ENCODE data around the gene CRB3.

The CRB3 gene

DNA sequence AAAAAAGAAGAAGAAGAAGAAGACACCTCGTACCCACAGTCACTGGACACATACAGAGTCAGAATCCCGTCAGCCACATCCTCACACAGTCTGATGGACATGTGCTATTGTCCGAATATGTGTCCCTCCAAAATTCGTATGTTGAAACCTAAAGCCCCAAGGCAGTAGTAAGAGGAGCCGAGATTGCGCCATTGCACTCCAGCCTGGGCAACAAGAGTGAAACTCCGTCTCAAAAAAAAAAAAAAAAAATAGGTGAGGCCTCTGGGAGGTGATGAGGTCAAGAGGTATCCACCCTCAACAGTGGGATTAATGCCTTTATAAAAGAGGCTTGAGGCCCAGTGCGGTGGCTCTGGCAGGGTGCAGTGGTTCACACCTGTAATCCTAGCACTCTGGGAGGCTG lies 20.2 kb downstream of the CRB3 start:
- Histone ChIP-seq H3K18ac (ENCODE audit: low read depth in 1 of 2, low read length in 2 of 2) (no peak overlapping the region), H3K4me1 (ENCODE audit: control insufficient read depth, insufficient read depth, low read depth, low read length) (peaks cover 11% of the 10 kb centered on the region), H2BK5ac (ENCODE audit: low read depth, low read length, poor library complexity, severe bottlenecking) (no peak overlapping the region), H4K91ac (ENCODE audit: low read length) (no peak overlapping the region), H3K36me3 (ENCODE audit: control insufficient read depth in 1 of 2, insufficient read depth in 2 of 2, low read depth in 1 of 2, low read length in 2 of 2) (no peaks in the 10 kb centered on the region), H3K27me3 (ENCODE audit: control insufficient read depth in 1 of 2, insufficient read depth in 1 of 2, low read length in 2 of 2) (peaks cover 2 to 34% of the 10 kb centered on the region in 2 experiments), H3K4me3 (ENCODE audit: insufficient read depth in 1 of 2, low read depth in 1 of 2, low read length in 2 of 2) (no peak overlapping the region), H2AFZ (ENCODE audit: low read depth, low read length) (no peak overlapping the region), H3K4ac (ENCODE audit: low read depth in 1 of 2, low read length in 2 of 2) (no peak overlapping the region), H3K79me1 (replicated peaks; ENCODE audit: low read length, poor library complexity, severe bottlenecking) (no peaks in the 10 kb centered on the region), H3K23ac (ENCODE audit: low read length in 2 of 2) (no peak overlapping the region), H2BK120ac (ENCODE audit: low read depth, low read length) (no peak overlapping the region), H2BK15ac (ENCODE audit: low read depth, poor library complexity, severe bottlenecking) (no peak overlapping the region), H2BK12ac (ENCODE audit: low read length in 2 of 2) (no peak overlapping the region), H3K9me3 (ENCODE audit: control insufficient read depth, low read length) (no peaks in the 10 kb centered on the region), H4K8ac (ENCODE audit: low read length) (no peak overlapping the region), H2AK5ac (ENCODE audit: low read length, severe bottlenecking) (no peak overlapping the region), H3K27ac (ENCODE audit: low read length, poor library complexity, severe bottlenecking) (no peak overlapping the region), H3K4me2 (ENCODE audit: low read length, poor library complexity, severe bottlenecking) (no peak overlapping the region), H3K9ac (ENCODE audit: low read length) (no peak overlapping the region), H3K14ac (ENCODE audit: low read length in 2 of 2) (no peak overlapping the region)
- WGBS, result 90% methylated on average over 7 of the region's 8 CpGs
- DNase-seq, result no peak

DNA sequence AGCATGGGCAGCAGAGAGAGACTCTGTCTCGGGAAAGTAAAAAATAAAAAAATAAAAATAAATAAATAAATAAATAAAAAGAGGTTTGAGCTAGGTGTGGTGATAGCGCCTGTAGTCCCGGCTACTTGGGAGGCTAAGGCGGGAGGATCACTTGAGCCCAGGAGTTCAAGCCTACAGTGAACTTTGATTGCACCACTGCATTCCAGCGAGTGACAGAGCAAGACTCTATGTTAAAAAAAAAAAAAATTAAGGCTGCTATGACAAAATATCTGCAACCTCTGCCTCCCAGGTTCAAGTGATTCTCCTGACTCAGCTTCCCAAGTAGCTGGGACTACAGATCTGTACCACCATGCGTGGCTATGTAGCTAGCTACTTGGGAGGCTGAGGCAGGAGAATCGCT lies 20.8 kb downstream of the CRB3 start:
- no peak overlapping the region for H3K4me3 ChIP-seq (ENCODE audit: insufficient read depth in 1 of 2, low read depth in 1 of 2, low read length in 2 of 2)
- no peak overlapping the region for H3K4ac ChIP-seq (ENCODE audit: low read depth in 1 of 2, low read length in 2 of 2)
- peaks cover 8 to 35% of the 10 kb centered on the region in 2 experiments for H3K27me3 ChIP-seq (ENCODE audit: control insufficient read depth in 1 of 2, insufficient read depth in 1 of 2, low read length in 2 of 2)
- H3K27ac ChIP-seq (ENCODE audit: low read length, poor library complexity, severe bottlenecking), result no peak overlapping the region
- peaks cover 11% of the 10 kb centered on the region for H3K4me1 ChIP-seq (ENCODE audit: control insufficient read depth, insufficient read depth, low read depth, low read length)
- no peak overlapping the region for H2BK5ac ChIP-seq (ENCODE audit: low read depth, low read length, poor library complexity, severe bottlenecking)
- no peaks in the 10 kb centered on the region for H3K36me3 ChIP-seq (ENCODE audit: control insufficient read depth in 1 of 2, insufficient read depth in 2 of 2, low read depth in 1 of 2, low read length in 2 of 2)
- no peaks in the 10 kb centered on the region for H3K9me3 ChIP-seq (ENCODE audit: control insufficient read depth, low read length)
- H3K23ac ChIP-seq (ENCODE audit: low read length in 2 of 2), result no peak overlapping the region
- no peak overlapping the region for H3K14ac ChIP-seq (ENCODE audit: low read length in 2 of 2)
- H2BK12ac ChIP-seq (ENCODE audit: low read length in 2 of 2), result no peak overlapping the region
- no peak overlapping the region for H3K18ac ChIP-seq (ENCODE audit: low read depth in 1 of 2, low read length in 2 of 2)
- no peak overlapping the region for H2AFZ ChIP-seq (ENCODE audit: low read depth, low read length)
- H4K8ac ChIP-seq (ENCODE audit: low read length), result no peak overlapping the region
- 88% methylated on average over 5 of the region's 7 CpGs for WGBS
- H2BK120ac ChIP-seq (ENCODE audit: low read depth, low read length), result no peak overlapping the region
- no peak overlapping the region for H2AK5ac ChIP-seq (ENCODE audit: low read length, severe bottlenecking)
- no peaks in the 10 kb centered on the region for H3K79me1 ChIP-seq (replicated peaks; ENCODE audit: low read length, poor library complexity, severe bottlenecking)
- H3K4me2 ChIP-seq (ENCODE audit: low read length, poor library complexity, severe bottlenecking), result no peak overlapping the region
- no peak overlapping the region for H3K9ac ChIP-seq (ENCODE audit: low read length)
- no peak overlapping the region for H2BK15ac ChIP-seq (ENCODE audit: low read depth, poor library complexity, severe bottlenecking)
- H4K91ac ChIP-seq (ENCODE audit: low read length), result no peak overlapping the region
- DNase-seq, result no peak

DNA sequence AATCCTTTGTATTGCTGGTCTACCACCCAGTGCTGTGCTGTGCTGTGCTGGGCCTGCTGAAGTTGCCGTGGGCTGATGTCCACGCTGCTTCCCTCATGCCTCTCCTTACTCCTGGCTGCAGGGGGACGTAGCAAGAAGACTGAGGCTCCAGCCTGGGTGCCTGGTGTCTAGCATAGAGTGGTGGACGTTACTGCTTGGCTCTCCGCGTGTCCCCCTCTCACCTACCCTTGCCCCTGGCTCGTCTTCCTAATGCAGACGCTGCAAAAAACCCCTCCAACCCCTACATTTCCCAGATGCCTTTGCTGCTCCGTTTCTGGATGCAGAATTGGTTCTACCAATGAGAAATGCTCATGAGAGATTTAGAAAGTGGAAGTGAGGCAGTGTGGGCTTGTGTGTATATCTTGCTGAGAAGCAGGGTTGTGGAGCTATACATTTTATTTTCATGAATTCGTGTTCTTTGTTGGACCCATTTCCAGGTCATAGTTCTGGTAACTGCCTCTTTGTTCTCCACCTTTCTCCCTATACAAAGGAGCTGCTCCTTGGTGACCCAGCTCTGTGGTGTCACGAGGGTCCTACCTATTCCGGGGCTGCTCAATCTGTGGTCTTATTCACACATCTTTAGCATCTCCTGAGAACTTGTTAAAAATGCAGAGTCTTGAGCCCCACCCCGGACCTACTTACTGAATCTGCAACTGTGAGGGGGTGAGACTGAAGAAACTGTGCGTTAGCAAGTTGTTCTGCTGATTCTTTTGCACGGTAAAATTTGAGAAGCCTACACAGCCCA lies 25.4 kb downstream of the CRB3 start:
- Histone ChIP-seq H3K4me1 (ENCODE audit: control insufficient read depth, insufficient read depth, low read depth, low read length) (no peaks in the 10 kb centered on the region), H3K4ac (ENCODE audit: low read depth in 1 of 2, low read length in 2 of 2) (no peak overlapping the region), H3K14ac (ENCODE audit: low read length in 2 of 2) (no peak overlapping the region), H4K91ac (ENCODE audit: low read length) (no peak overlapping the region), H3K9ac (ENCODE audit: low read length) (no peak overlapping the region), H2AK5ac (ENCODE audit: low read length, severe bottlenecking) (no peak overlapping the region), H2AFZ (ENCODE audit: low read depth, low read length) (no peak overlapping the region), H3K4me3 (ENCODE audit: insufficient read depth in 1 of 2, low read depth in 1 of 2, low read length in 2 of 2) (no peak overlapping the region), H4K8ac (ENCODE audit: low read length) (no peak overlapping the region), H2BK15ac (ENCODE audit: low read depth, poor library complexity, severe bottlenecking) (no peak overlapping the region), H2BK120ac (ENCODE audit: low read depth, low read length) (no peak overlapping the region), H3K9me3 (ENCODE audit: control insufficient read depth, low read length) (peaks cover 12% of the 10 kb centered on the region), H2BK5ac (ENCODE audit: low read depth, low read length, poor library complexity, severe bottlenecking) (no peak overlapping the region), H3K23ac (ENCODE audit: low read length in 2 of 2) (no peak overlapping the region), H3K79me1 (replicated peaks; ENCODE audit: low read length, poor library complexity, severe bottlenecking) (no peaks in the 10 kb centered on the region), H3K4me2 (ENCODE audit: low read length, poor library complexity, severe bottlenecking) (no peak overlapping the region), H3K36me3 (ENCODE audit: control insufficient read depth in 1 of 2, insufficient read depth in 2 of 2, low read depth in 1 of 2, low read length in 2 of 2) (no peaks in the 10 kb centered on the region), H3K27ac (ENCODE audit: low read length, poor library complexity, severe bottlenecking) (no peak overlapping the region), H3K27me3 (ENCODE audit: control insufficient read depth in 1 of 2, insufficient read depth in 1 of 2, low read length in 2 of 2) (peaks cover 12% of the 10 kb centered on the region in 2 experiments), H3K18ac (ENCODE audit: low read depth in 1 of 2, low read length in 2 of 2) (no peak overlapping the region), H2BK12ac (ENCODE audit: low read length in 2 of 2) (no peak overlapping the region)
- no peak for DNase-seq
- WGBS, result 60% methylated on average over 14 of the region's 15 CpGs

DNA sequence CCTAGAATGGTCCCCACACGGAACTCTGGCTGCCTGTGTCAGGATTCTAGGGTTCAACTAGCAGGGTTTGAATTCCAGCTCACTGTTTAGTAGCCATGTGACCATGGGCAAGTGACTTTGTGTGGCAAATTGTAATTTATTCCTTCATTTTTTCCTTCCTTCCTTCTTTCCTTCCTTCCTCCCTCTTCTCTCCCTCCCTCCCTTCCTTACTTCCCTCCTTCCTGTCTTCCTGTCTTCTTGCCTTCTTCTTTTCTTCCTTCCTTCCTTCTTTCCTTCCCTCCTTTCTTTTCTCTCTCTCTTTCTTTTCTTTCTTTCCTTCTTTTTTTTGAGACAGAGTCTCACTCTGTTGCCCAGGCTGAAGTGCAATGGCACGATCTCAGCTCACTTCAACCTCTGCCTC lies 26.1 kb downstream of the CRB3 start:
- no peak overlapping the region for H3K18ac ChIP-seq (ENCODE audit: low read depth in 1 of 2, low read length in 2 of 2)
- H3K9ac ChIP-seq (ENCODE audit: low read length), result no peak overlapping the region
- H2BK5ac ChIP-seq (ENCODE audit: low read depth, low read length, poor library complexity, severe bottlenecking), result no peak overlapping the region
- DNase-seq, result no peak
- no peaks in the 10 kb centered on the region for H3K79me1 ChIP-seq (replicated peaks; ENCODE audit: low read length, poor library complexity, severe bottlenecking)
- no peak overlapping the region for H4K91ac ChIP-seq (ENCODE audit: low read length)
- no peaks in the 10 kb centered on the region for H3K36me3 ChIP-seq (ENCODE audit: control insufficient read depth in 1 of 2, insufficient read depth in 2 of 2, low read depth in 1 of 2, low read length in 2 of 2)
- H3K4me1 ChIP-seq (ENCODE audit: control insufficient read depth, insufficient read depth, low read depth, low read length), result no peaks in the 10 kb centered on the region
- no peak overlapping the region for H3K4me3 ChIP-seq (ENCODE audit: insufficient read depth in 1 of 2, low read depth in 1 of 2, low read length in 2 of 2)
- H2AK5ac ChIP-seq (ENCODE audit: low read length, severe bottlenecking), result no peak overlapping the region
- no peak overlapping the region for H3K23ac ChIP-seq (ENCODE audit: low read length in 2 of 2)
- peaks cover 12% of the 10 kb centered on the region for H3K9me3 ChIP-seq (ENCODE audit: control insufficient read depth, low read length)
- no peak overlapping the region for H4K8ac ChIP-seq (ENCODE audit: low read length)
- H2BK120ac ChIP-seq (ENCODE audit: low read depth, low read length), result no peak overlapping the region
- H3K14ac ChIP-seq (ENCODE audit: low read length in 2 of 2), result no peak overlapping the region
- H3K4ac ChIP-seq (ENCODE audit: low read depth in 1 of 2, low read length in 2 of 2), result no peak overlapping the region
- peaks cover 12% of the 10 kb centered on the region in 2 experiments for H3K27me3 ChIP-seq (ENCODE audit: control insufficient read depth in 1 of 2, insufficient read depth in 1 of 2, low read length in 2 of 2)
- H3K4me2 ChIP-seq (ENCODE audit: low read length, poor library complexity, severe bottlenecking), result no peak overlapping the region
- no peak overlapping the region for H2BK15ac ChIP-seq (ENCODE audit: low read depth, poor library complexity, severe bottlenecking)
- WGBS, result 86% methylated on average over 2 of the region's 2 CpGs
- no peak overlapping the region for H2AFZ ChIP-seq (ENCODE audit: low read depth, low read length)
- H3K27ac ChIP-seq (ENCODE audit: low read length, poor library complexity, severe bottlenecking), result no peak overlapping the region
- no peak overlapping the region for H2BK12ac ChIP-seq (ENCODE audit: low read length in 2 of 2)
